ENCODE data around the gene PCSK9. TPM values are rescaled to one million over a fixed set of nuclear protein-coding genes. Genes with fewer than 3 reads are reported as not detected.
"Not testable (repeated sequence)": the region's sequence is repeated elsewhere in the genome, so short reads cannot be mapped to it uniquely, and the experiment has no call there.

Gene PCSK9
- total RNA-seq, 2 experiments from 2014 or later = 0.07 TPM; not detected in 1

DNA sequence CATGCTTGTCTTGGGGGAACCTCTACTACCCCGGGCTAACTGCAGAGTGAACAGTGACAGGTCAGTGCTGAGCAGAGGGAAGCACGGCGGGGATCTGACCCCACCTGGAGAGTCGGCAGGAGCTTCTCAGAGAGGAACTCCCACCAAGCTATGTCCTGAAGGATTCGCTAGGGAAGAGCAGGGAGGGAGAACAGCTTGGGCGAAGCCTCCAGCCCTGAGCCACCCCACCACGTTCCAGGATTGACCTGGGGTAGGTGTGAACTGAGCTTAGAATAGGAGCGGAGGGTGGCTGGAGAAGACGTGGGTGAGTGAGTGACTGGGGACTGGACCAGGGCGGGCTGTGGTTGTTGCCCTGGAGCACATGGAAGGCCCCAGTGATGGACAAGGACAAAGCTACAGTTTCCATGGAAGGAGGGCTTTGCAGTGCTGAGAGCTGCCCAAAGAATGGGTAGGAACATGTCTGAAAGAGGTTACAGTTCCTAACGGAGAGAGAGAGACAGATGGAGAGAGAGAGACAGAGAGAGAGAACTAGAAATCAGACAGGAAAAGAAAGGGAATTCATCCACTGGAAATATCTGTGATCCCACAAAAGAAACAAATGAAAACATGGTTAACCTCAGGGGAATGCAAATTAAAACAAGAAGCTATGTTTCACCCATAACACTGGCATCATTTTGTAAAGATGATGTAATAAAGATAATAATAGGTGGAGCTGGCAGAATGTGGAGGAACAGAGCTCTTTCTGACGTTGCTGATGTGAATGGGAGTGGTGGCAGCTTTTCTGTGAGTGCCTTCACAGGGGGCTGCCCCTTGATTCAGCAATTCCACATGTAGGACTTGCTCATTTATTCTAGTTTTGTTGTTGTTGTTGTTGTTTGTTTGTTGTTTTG lies 23.4 kb upstream of the PCSK9 start:
- CTCF ChIA-PET = interaction anchor here (0.8 to 2.9 kb wide), 4 partner anchors 20 to 344 kb away, joined by 3 to 17 read pairs (median 4); no protein-coding TSS in a partner anchor
- ATAC-seq (no peak), DNase-seq (no peak)
- Mint-ChIP-seq H3K4me1 (peaks cover 4% of the 10 kb centered on the region), H3K9me3 (ENCODE audit: low read depth) (no peaks in the 10 kb centered on the region), H3K4me3 (no peak overlapping the region), H3K36me3 (no peaks in the 10 kb centered on the region), H3K27ac (no peak overlapping the region), H3K27me3 (peaks cover 44% of the 10 kb centered on the region)

DNA sequence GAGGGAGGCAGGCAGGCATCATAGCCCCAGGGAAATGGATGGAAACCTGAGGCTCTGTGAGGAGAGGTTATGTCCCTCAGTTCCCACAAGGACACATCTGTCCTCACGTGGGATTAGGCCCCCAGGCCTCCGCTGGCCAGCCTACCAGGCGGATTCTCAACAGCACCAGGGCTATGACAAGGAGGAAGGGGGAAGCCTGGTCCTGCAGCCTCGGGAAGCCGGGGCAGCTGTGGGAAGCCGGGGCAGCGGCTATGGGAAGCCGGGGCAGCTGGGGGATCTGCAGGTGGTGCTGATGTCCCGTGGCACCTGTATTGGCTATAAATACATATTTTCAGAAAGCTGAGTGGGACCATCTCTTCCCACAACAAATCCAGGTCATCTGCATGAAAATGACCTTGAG lies 21.0 kb upstream of the PCSK9 start:
- Mint-ChIP-seq H3K4me1 (no peaks in the 10 kb centered on the region), H3K9me3 (ENCODE audit: low read depth) (no peaks in the 10 kb centered on the region), H3K4me3 (no peak overlapping the region), H3K27ac (no peak overlapping the region), H3K27me3 (peaks cover 41% of the 10 kb centered on the region), H3K36me3 (no peaks in the 10 kb centered on the region)
- CTCF ChIA-PET = interaction anchor here (1.8 kb wide), 1 partner anchor 21 kb away, joined by 6 read pairs; no protein-coding TSS in a partner anchor
- no peak for ATAC-seq
- DNase-seq = no peak

GRCh38 chr1:55021942-55022546 lies 17.3 kb upstream of the PCSK9 start:
- Mint-ChIP-seq H3K9me3 (ENCODE audit: low read depth) (no peaks in the 10 kb centered on the region), H3K27ac (no peak overlapping the region), H3K4me3 (no peak overlapping the region), H3K27me3 (peaks cover 15% of the 10 kb centered on the region), H3K36me3 (no peaks in the 10 kb centered on the region), H3K4me1 (peaks cover 3% of the 10 kb centered on the region)
- CTCF ChIA-PET = interaction anchor here (0.7 to 3.6 kb wide), 24 partner anchors 9 to 364 kb away, joined by 3 to 78 read pairs (median 4); partner anchors contain the start of gene BSND
- DNase-seq (peak; percentile 80), ATAC-seq (peak; percentile 98)

GRCh38 chr1:55024163-55024562 lies 15.2 kb upstream of the PCSK9 start:
- H3K4me1 Mint-ChIP-seq; H3K36me3 Mint-ChIP-seq; H3K4me3 Mint-ChIP-seq; H3K27me3 Mint-ChIP-seq; CTCF ChIA-PET; ATAC-seq; H3K27ac Mint-ChIP-seq; DNase-seq; H3K9me3 Mint-ChIP-seq (ENCODE audit: low read depth): not testable (repeated sequence)

- H3K27me3 Mint-ChIP-seq; H3K36me3 Mint-ChIP-seq; CTCF ChIA-PET; H3K4me3 Mint-ChIP-seq; H3K9me3 Mint-ChIP-seq (ENCODE audit: low read depth); DNase-seq; H3K4me1 Mint-ChIP-seq; ATAC-seq; H3K27ac Mint-ChIP-seq: not testable (repeated sequence)
These were observed 12.7 kb upstream of the PCSK9 start for GRCh38 chr1:55026682-55027081.

DNA sequence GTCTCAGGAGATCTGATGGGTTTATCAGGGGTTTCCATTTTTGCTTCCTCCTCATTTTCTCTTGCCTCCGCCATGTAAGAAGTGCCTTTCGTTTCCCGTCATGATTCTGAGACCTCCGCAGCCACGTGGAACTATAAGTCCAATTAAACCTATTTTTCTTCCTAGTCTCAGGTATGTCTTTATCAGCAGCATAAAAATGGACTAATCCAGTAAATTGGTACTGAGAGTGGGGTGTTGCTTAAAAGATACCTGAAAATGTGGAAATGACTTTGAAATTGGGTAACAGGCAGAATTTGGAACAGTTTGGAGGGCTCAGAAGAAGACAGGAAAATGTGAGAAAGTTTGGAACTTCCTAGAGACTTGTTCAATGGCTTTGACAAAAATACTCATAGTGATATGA lies 8.2 kb upstream of the PCSK9 start:
- not testable (repeated sequence) for H3K4me1 Mint-ChIP-seq; H3K36me3 Mint-ChIP-seq; DNase-seq; H3K9me3 Mint-ChIP-seq (ENCODE audit: low read depth); ATAC-seq; H3K4me3 Mint-ChIP-seq; H3K27ac Mint-ChIP-seq
- CTCF ChIA-PET = interaction anchor here (1.8 kb wide), 1 partner anchor 36 kb away, joined by 5 read pairs; no protein-coding TSS in a partner anchor
- peaks cover 39% of the 10 kb centered on the region for H3K27me3 Mint-ChIP-seq

GRCh38 chr1:55033265-55033614 lies 6.1 kb upstream of the PCSK9 start:
- Mint-ChIP-seq H3K9me3 (ENCODE audit: low read depth) (no peaks in the 10 kb centered on the region), H3K4me3 (no peak overlapping the region), H3K36me3 (no peaks in the 10 kb centered on the region), H3K4me1 (no peaks in the 10 kb centered on the region), H3K27me3 (peaks cover 58% of the 10 kb centered on the region), H3K27ac (no peak overlapping the region)
- CTCF ChIA-PET = interaction anchor here (0.9 kb wide), 1 partner anchor 88 kb away, joined by 6 read pairs; no protein-coding TSS in a partner anchor
- DNase-seq = no peak
- ATAC-seq = no peak

GRCh38 chr1:55034476-55035133 lies 4.7 kb upstream of the PCSK9 start:
- H3K9me3 Mint-ChIP-seq (ENCODE audit: low read depth) = no peaks in the 10 kb centered on the region
- H3K27me3 Mint-ChIP-seq = peaks cover 71% of the 10 kb centered on the region
- no peaks in the 10 kb centered on the region for H3K36me3 Mint-ChIP-seq
- CTCF ChIA-PET = no interaction called here
- H3K27ac Mint-ChIP-seq = no peak overlapping the region
- H3K4me3 Mint-ChIP-seq = no peak overlapping the region
- ATAC-seq (no peak), DNase-seq (no peak)
- no peaks in the 10 kb centered on the region for H3K4me1 Mint-ChIP-seq

DNA sequence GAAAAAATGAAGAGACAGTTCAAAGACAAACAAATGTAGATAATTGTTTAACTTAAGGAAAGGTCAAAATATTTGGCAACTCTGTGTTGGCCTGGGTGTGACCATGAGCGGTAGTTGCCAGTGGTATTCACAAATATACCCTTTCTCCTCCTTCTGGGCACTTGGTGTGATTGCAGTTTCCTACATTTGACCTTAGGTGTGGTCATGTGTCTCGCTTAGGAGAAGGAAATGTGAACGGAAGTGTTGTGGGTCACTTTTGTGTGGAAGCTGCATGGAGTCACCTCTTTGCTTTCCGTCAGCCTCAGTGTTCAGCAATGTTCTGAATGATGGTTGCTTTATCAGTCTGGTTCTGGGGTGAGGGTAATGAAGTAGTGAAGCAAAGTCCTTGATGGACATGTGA lies 3.4 kb upstream of the PCSK9 start:
- peaks cover 84% of the 10 kb centered on the region for H3K27me3 Mint-ChIP-seq
- H3K27ac Mint-ChIP-seq = no peak overlapping the region
- no peaks in the 10 kb centered on the region for H3K4me1 Mint-ChIP-seq
- H3K36me3 Mint-ChIP-seq = no peaks in the 10 kb centered on the region
- DNase-seq = no peak
- no peak for ATAC-seq
- no peak overlapping the region for H3K4me3 Mint-ChIP-seq
- no peaks in the 10 kb centered on the region for H3K9me3 Mint-ChIP-seq (ENCODE audit: low read depth)
- CTCF ChIA-PET = no interaction called here

DNA sequence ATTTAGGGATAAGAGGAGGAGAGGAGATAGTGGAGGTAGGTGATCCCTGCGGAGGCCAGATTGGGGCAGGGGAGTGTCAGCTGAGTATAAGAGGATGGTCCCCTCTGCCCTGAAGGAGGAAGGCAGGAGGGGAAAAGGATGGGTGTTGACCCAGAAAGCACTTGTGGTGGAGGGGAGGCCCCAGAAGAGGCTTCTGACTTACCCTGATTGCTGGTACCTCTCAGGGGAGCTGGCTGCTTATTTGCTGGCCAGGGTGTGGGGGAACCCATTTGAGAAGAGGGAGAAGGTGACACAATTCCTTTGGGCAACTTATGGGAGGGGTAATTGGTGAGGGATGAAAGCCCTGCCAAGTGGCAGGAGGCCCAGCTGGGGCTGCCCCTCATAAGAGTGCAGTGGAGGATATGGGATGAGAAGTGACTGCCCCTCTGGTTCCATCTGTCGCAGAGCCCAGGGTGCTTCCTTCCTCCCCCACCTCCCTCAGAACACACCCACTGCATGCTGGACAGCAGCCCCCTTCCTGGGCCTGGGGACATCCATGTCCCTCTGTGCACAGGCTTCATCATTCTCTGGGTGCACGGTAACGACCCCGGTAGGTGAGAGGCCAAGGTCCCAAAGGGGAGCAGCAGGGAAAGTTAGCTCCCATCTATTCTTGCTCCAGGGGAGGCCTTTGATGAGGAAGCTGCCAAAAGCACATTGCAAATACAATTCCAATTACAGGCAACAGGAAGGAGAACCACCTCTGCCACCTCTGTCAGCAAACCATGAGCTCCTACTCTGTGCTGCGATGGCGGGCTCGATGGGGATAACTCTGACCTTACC lies 1.4 kb upstream of the PCSK9 start:
- H3K4me1 Mint-ChIP-seq = no peaks in the 10 kb centered on the region
- no peaks in the 10 kb centered on the region for H3K36me3 Mint-ChIP-seq
- H3K27me3 Mint-ChIP-seq = peaks cover 90% of the 10 kb centered on the region
- ATAC-seq (no peak), DNase-seq (no peak)
- no peak overlapping the region for H3K27ac Mint-ChIP-seq
- CTCF ChIA-PET = no interaction called here
- no peak overlapping the region for H3K4me3 Mint-ChIP-seq
- H3K9me3 Mint-ChIP-seq (ENCODE audit: low read depth) = no peaks in the 10 kb centered on the region

GRCh38 chr1:55038552-55038838 lies 853 bp upstream of the PCSK9 start:
- no peaks in the 10 kb centered on the region for H3K4me1 Mint-ChIP-seq
- H3K4me3 Mint-ChIP-seq = no peak overlapping the region
- H3K36me3 Mint-ChIP-seq = no peaks in the 10 kb centered on the region
- H3K27ac Mint-ChIP-seq = no peak overlapping the region
- peaks cover 84% of the 10 kb centered on the region for H3K27me3 Mint-ChIP-seq
- H3K9me3 Mint-ChIP-seq (ENCODE audit: low read depth) = no peaks in the 10 kb centered on the region
- DNase-seq (no peak), ATAC-seq (no peak)
- CTCF ChIA-PET = no interaction called here

DNA sequence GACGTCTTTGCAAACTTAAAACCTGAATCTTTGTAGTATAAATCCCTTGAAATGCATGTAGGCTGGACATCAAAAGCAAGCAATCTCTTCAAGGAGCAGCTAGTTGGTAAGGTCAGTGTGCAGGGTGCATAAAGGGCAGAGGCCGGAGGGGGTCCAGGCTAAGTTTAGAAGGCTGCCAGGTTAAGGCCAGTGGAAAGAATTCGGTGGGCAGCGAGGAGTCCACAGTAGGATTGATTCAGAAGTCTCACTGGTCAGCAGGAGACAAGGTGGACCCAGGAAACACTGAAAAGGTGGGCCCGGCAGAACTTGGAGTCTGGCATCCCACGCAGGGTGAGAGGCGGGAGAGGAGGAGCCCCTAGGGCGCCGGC lies 390 bp upstream of the PCSK9 start:
- Mint-ChIP-seq H3K27ac (no peak overlapping the region), H3K27me3 (peaks cover 80% of the 10 kb centered on the region), H3K4me3 (no peak overlapping the region), H3K4me1 (no peaks in the 10 kb centered on the region), H3K36me3 (no peaks in the 10 kb centered on the region), H3K9me3 (ENCODE audit: low read depth) (no peaks in the 10 kb centered on the region)
- CTCF ChIA-PET = no interaction called here
- ATAC-seq (no peak), DNase-seq (no peak)

Data from activated CD8-positive, alpha-beta memory T cell treated with anti-CD3 and anti-CD28 coated beads, Interleukin-2, amount 10 ng/mL, durations not matched to agents 7 days and 5 days (primary cell).